HepG2 (cell line): ENCODE data around the gene SMARCAD1. TPM values are rescaled to one million over a fixed set of nuclear protein-coding genes. Genes with fewer than 3 reads are reported as not detected.

ENCODE experiments used
- FOXK2 ChIP-seq: fragments of 450-650 bp; IDR thresholded peaks from 2 replicates; pipeline ENCODE4 v1.6.1; 2016
- GLMP ChIP-seq: sonication (generic); formaldehyde crosslinking; IDR thresholded peaks from 2 replicates; pipeline ENCODE4 v1.9.0; 2021; ENCODE audit warnings: missing genetic modification reagents, mild to moderate bottlenecking, borderline replicate concordance
- MBD4 ChIP-seq: IDR thresholded peaks from 2 replicates; pipeline ENCODE4 v1.6.1; 2012; ENCODE audit warnings: low read length, inconsistent platforms, borderline replicate concordance
- MTA3 ChIP-seq: sonication (generic); formaldehyde crosslinking; IDR thresholded peaks from 2 replicates; pipeline ENCODE4 v1.4.0; 2020; ENCODE audit warnings: missing genetic modification reagents
- NR2F2 ChIP-seq: IDR thresholded peaks from 2 replicates; pipeline ENCODE4 v1.6.1; 2012; ENCODE audit warnings: low read depth, inconsistent platforms, borderline replicate concordance
- PRPF4 ChIP-seq: fragments of 200-400 bp; formaldehyde crosslinking; IDR thresholded peaks from 2 replicates; pipeline ENCODE4 v1.6.1; 2016; ENCODE audit warnings: low read length, low read depth; ENCODE audit not compliant: poor library complexity, severe bottlenecking
- RBM22 ChIP-seq: fragments of 200-400 bp; formaldehyde crosslinking; optimal IDR thresholded peaks from 2 replicates; pipeline ENCODE3; 2017; ENCODE audit warnings: mild to moderate bottlenecking, low read length, moderate library complexity
- TRIM24 ChIP-seq: sonication (generic); formaldehyde crosslinking; IDR thresholded peaks from 2 replicates; pipeline ENCODE4 v1.8.0; 2022; ENCODE audit warnings: mild to moderate bottlenecking, missing genetic modification reagents
- ZBTB34 ChIP-seq: sonication (generic); formaldehyde crosslinking; IDR thresholded peaks from 2 replicates; pipeline ENCODE4 v1.8.0; 2022; ENCODE audit warnings: mild to moderate bottlenecking, missing genetic modification reagents
- ZBTB42 ChIP-seq: sonication (generic); formaldehyde crosslinking; IDR thresholded peaks from 2 replicates; pipeline ENCODE4 v1.5.0; 2020; ENCODE audit warnings: mild to moderate bottlenecking, missing genetic modification reagents
- ZC3H13 ChIP-seq: sonication (generic); formaldehyde crosslinking; IDR thresholded peaks from 2 replicates; pipeline ENCODE4 v1.8.1; 2023; ENCODE audit warnings: mild to moderate bottlenecking, missing genetic modification reagents, moderate library complexity
- ZFX ChIP-seq: sonication (generic); formaldehyde crosslinking; IDR thresholded peaks from 2 replicates; pipeline ENCODE4 v1.4.0; 2020; ENCODE audit warnings: mild to moderate bottlenecking, low read depth, missing genetic modification reagents, moderate library complexity
- ZMYM4 ChIP-seq: sonication (generic); formaldehyde crosslinking; IDR thresholded peaks from 2 replicates; pipeline ENCODE4 v1.8.1; 2023; ENCODE audit warnings: mild to moderate bottlenecking, missing genetic modification reagents
- ZNF407 ChIP-seq: sonication (generic); formaldehyde crosslinking; IDR thresholded peaks from one replicate; pipeline ENCODE4 v1.5.1; 2020; ENCODE audit warnings: mild to moderate bottlenecking, missing genetic modification reagents; ENCODE audit errors: not compliant biosample characterization
- ZNF709 ChIP-seq: sonication (generic); formaldehyde crosslinking; IDR thresholded peaks from 2 replicates; pipeline ENCODE4 v1.5.0; 2020; ENCODE audit warnings: mild to moderate bottlenecking, missing genetic modification reagents
- ZNF710 ChIP-seq: sonication (generic); formaldehyde crosslinking; IDR thresholded peaks from 2 replicates; pipeline ENCODE4 v1.5.0; 2020; ENCODE audit warnings: mild to moderate bottlenecking, missing genetic modification reagents, borderline replicate concordance
- ZNF773 ChIP-seq: sonication (generic); formaldehyde crosslinking; IDR thresholded peaks from 2 replicates; pipeline ENCODE4 v1.4.0; 2020; ENCODE audit warnings: missing genetic modification reagents, borderline replicate concordance
- ZNF790 ChIP-seq: sonication (generic); formaldehyde crosslinking; IDR thresholded peaks from 2 replicates; pipeline ENCODE4 v1.8.0; 2022; ENCODE audit warnings: missing genetic modification reagents, mild to moderate bottlenecking, borderline replicate concordance
- polyA plus RNA-seq, 8 experiments: library from polyadenylated mRNA; depleted of rRNA in 3 of 8; stranded (reverse) in 7 of 8; unstranded in 1 of 8; fragments of >200 nt; fragmentation: Illumina TruSeq in 4 of 8; extraction: Trizol in 4 of 8; gene quantifications; 2 replicates each; pipeline versions ENCODE4 v1.2.1 to v1.2.3, GENCODE V29; 2011 to 2016; ENCODE audit warnings: low read depth in 4 of 8, missing spikeins in 1 of 8, mixed read lengths in 1 of 8; ENCODE audit not compliant: insufficient read depth in 1 of 8
- total RNA-seq, 5 experiments: library from RNA; depleted of rRNA; stranded (reverse); fragments of >200 nt; fragmentation: Illumina TruSeq; extraction: Trizol; gene quantifications; 2 replicates each; pipeline ENCODE4 v1.2.3, GENCODE V29; 2016; ENCODE audit warnings: low read depth in 1 of 5

Gene SMARCAD1
- total and polyA plus RNA-seq, 2 of the 13 experiments (the other 11 are each of a cell fraction or from before 2014, with no cell fraction given), result 18.2 to 35.9 TPM

GRCh38 chr4:94298725-94299252 is 91.1 kb downstream of the SMARCAD1 start (continued):
- TF ChIP-seq ZNF710 (CRISPR knock-in tag) (no peak), ZBTB34 (CRISPR knock-in tag) (no peak), ZNF790 (CRISPR knock-in tag) (no peak), MTA3 (no peak), NR2F2 (peak; percentile 71; the same call in 1 of the 2 replicates), MBD4 (no peak), PRPF4 (no peak), ZNF407 (CRISPR knock-in tag) (no peak), ZNF773 (CRISPR knock-in tag) (no peak), FOXK2 (0 out of 2 replicates have a peak, but pooled peaks have one; percentile 34), ZC3H13 (CRISPR knock-in tag) (no peak), GLMP (no peak), ZMYM4 (CRISPR knock-in tag) (no peak), ZNF709 (CRISPR knock-in tag) (no peak), ZFX (CRISPR knock-in tag) (0 out of 2 replicates have a peak, but pooled peaks have one; percentile 17), TRIM24 (no peak), RBM22 (no peak), ZBTB42 (0 out of 2 replicates have a peak, but pooled peaks have one; percentile 33)
